ENCODE data around the gene CCDC57. TPM values are rescaled to one million over a fixed set of nuclear protein-coding genes. Genes with fewer than 3 reads are reported as not detected.

Gene CCDC57
- total RNA-seq, 1 donor from 2014 or later, result 92.1 TPM

GRCh38 chr17:82229698-82230608 is 17.3 kb upstream of the CCDC57 start:
- no peak for DNase-seq (ENCODE audit: low spot score in 2 of 2, unreplicated experiment in 2 of 2)
- peaks cover 14% of the 10 kb centered on the region for H3K27me3 Mint-ChIP-seq (ENCODE audit: low read depth)
- TF ChIP-seq CTCF (IDR thresholded peaks at IDR 0.05; ENCODE audit: unreplicated experiment), result no peak
- H3K27ac Mint-ChIP-seq, result peak overlapping the region; percentile 75
- no peaks in the 10 kb centered on the region for H3K9me3 Mint-ChIP-seq
- no peaks in the 10 kb centered on the region for H3K36me3 Mint-ChIP-seq
- H3K4me3 Mint-ChIP-seq, result peak overlapping the region; percentile 78
- H3K4me1 Mint-ChIP-seq, result peaks cover 15% of the 10 kb centered on the region

GRCh38 chr17:82228842-82229697 is 16.4 kb upstream of the CCDC57 start, which contains the start of gene SLC16A3:
Gene SLC16A3, plus strand, starts transcription at chr17:82229042. Its CDS starts 6,967 bp downstream, at chr17:82236009.
- Mint-ChIP-seq H3K9me3 (no peaks in the 10 kb centered on the region), H3K4me3 (peak within 1 kb of the TSS; percentile 78), H3K36me3 (no peaks in the 10 kb centered on the region), H3K4me1 (peaks cover 6% of the 10 kb centered on the region), H3K27ac (peak within 1 kb of the TSS; percentile 75), H3K27me3 (ENCODE audit: low read depth) (peaks cover 14% of the 10 kb centered on the region)
- peak in 1 of 2 experiments; percentile 65 for DNase-seq (ENCODE audit: low spot score in 2 of 2, unreplicated experiment in 2 of 2)
- TF ChIP-seq CTCF (IDR thresholded peaks at IDR 0.05; ENCODE audit: unreplicated experiment), result no peak

- DNase-seq (ENCODE audit: low spot score in 2 of 2, unreplicated experiment in 2 of 2), result no peak
- H3K4me3 Mint-ChIP-seq, result peak overlapping the region; percentile 52
- no peaks in the 10 kb centered on the region for H3K9me3 Mint-ChIP-seq
- peaks cover 14% of the 10 kb centered on the region for H3K27me3 Mint-ChIP-seq (ENCODE audit: low read depth)
- H3K27ac Mint-ChIP-seq, result no peak overlapping the region
- H3K4me1 Mint-ChIP-seq, result peaks cover 5% of the 10 kb centered on the region
- TF ChIP-seq CTCF (IDR thresholded peaks at IDR 0.05; ENCODE audit: unreplicated experiment), result no peak
- no peaks in the 10 kb centered on the region for H3K36me3 Mint-ChIP-seq
Observed at GRCh38 chr17:82228278-82228841, 15.7 kb upstream of the CCDC57 start.

- DNase-seq (ENCODE audit: low spot score in 2 of 2, unreplicated experiment in 2 of 2), result no peak
- TF ChIP-seq CTCF (IDR thresholded peaks at IDR 0.05; ENCODE audit: unreplicated experiment), result no peak
- no peaks in the 10 kb centered on the region for H3K9me3 Mint-ChIP-seq
- no peak overlapping the region for H3K27ac Mint-ChIP-seq
- peaks cover 5% of the 10 kb centered on the region for H3K4me1 Mint-ChIP-seq
- no peaks in the 10 kb centered on the region for H3K36me3 Mint-ChIP-seq
- peak overlapping the region; percentile 52 for H3K4me3 Mint-ChIP-seq
- H3K27me3 Mint-ChIP-seq (ENCODE audit: low read depth), result peaks cover 14% of the 10 kb centered on the region
Observed at GRCh38 chr17:82227629-82228277, 15.1 kb upstream of the CCDC57 start.
